ENCODE data around the gene RFX6. TPM values are rescaled to one million over a fixed set of nuclear protein-coding genes. Genes with fewer than 3 reads are reported as not detected.
"Not testable (repeated sequence)": the region's sequence is repeated elsewhere in the genome, so short reads cannot be mapped to it uniquely, and the experiment has no call there.

Gene RFX6
- total RNA-seq: not detected

- Mint-ChIP-seq H3K9me3 (no peaks in the 10 kb centered on the region), H3K36me3 (no peaks in the 10 kb centered on the region), H3K4me3 (no peak within 1 kb of the TSS), H3K4me1 (ENCODE audit: low read depth) (peaks cover 8% of the 10 kb centered on the region), H3K27ac (no peak within 1 kb of the TSS), H3K27me3 (peaks cover 26% of the 10 kb centered on the region)
- intact Hi-C loops (cut with micrococcal nuclease): no loop called here
- DNase-seq: no peak
- POLR2A ChIA-PET: no interaction called here
- CTCF ChIA-PET: interaction anchor here (0.9 kb wide), 1 partner anchor 93 kb away, joined by 3 read pairs; no protein-coding TSS in a partner anchor
Observed at GRCh38 chr6:116876635-116877611, at the start of gene RFX6. RFX6 (plus strand) TSS chr6:116877242; CDS start chr6:116877276, 34 bp downstream.

GRCh38 chr6:116827561-116828240, 49.3 kb upstream of the RFX6 start:
- Mint-ChIP-seq H3K36me3 (no peaks in the 10 kb centered on the region), H3K4me1 (ENCODE audit: low read depth) (no peaks in the 10 kb centered on the region), H3K4me3 (no peak overlapping the region), H3K27ac (no peak overlapping the region), H3K9me3 (peaks cover 5% of the 10 kb centered on the region), H3K27me3 (no peaks in the 10 kb centered on the region)
- ChIA-PET POLR2A (no interaction called here), CTCF (no interaction called here)
- intact Hi-C loops (cut with micrococcal nuclease): no loop called here
- no peak for DNase-seq

GRCh38 chr6:116828983-116829382, 48.1 kb upstream of the RFX6 start, which contains the start of gene GPRC6A:
GPRC6A (minus strand) TSS chr6:116829083; CDS start chr6:116829013, 70 bp downstream.
- no peak within 1 kb of the TSS for H3K27ac Mint-ChIP-seq
- H3K36me3 Mint-ChIP-seq: no peaks in the 10 kb centered on the region
- no peaks in the 10 kb centered on the region for H3K9me3 Mint-ChIP-seq
- H3K4me3 Mint-ChIP-seq: no peak within 1 kb of the TSS
- no peaks in the 10 kb centered on the region for H3K27me3 Mint-ChIP-seq
- H3K4me1 Mint-ChIP-seq (ENCODE audit: low read depth): no peaks in the 10 kb centered on the region
- no peak for DNase-seq
- intact Hi-C loops (cut with micrococcal nuclease): no loop called here
- ChIA-PET POLR2A (no interaction called here), CTCF (no interaction called here)

GRCh38 chr6:116834526-116834925, 42.5 kb upstream of the RFX6 start:
- H3K9me3 Mint-ChIP-seq; H3K27me3 Mint-ChIP-seq; CTCF ChIA-PET; DNase-seq; H3K36me3 Mint-ChIP-seq; intact Hi-C loops (cut with micrococcal nuclease); POLR2A ChIA-PET; H3K27ac Mint-ChIP-seq; H3K4me1 Mint-ChIP-seq (ENCODE audit: low read depth); H3K4me3 Mint-ChIP-seq: not testable (repeated sequence)

- H3K9me3 Mint-ChIP-seq: no peaks in the 10 kb centered on the region
- no peaks in the 10 kb centered on the region for H3K27me3 Mint-ChIP-seq
- no peaks in the 10 kb centered on the region for H3K36me3 Mint-ChIP-seq
- CTCF ChIA-PET: no interaction called here
- no peak overlapping the region for H3K4me3 Mint-ChIP-seq
- POLR2A ChIA-PET: no interaction called here
- no peak for DNase-seq
- H3K27ac Mint-ChIP-seq: no peak overlapping the region
- intact Hi-C loops (cut with micrococcal nuclease): no loop called here
- no peaks in the 10 kb centered on the region for H3K4me1 Mint-ChIP-seq (ENCODE audit: low read depth)
Observed at GRCh38 chr6:116836606-116837342, 40.3 kb upstream of the RFX6 start.

- ChIA-PET CTCF (no interaction called here), POLR2A (no interaction called here)
- Mint-ChIP-seq H3K27me3 (no peaks in the 10 kb centered on the region), H3K36me3 (no peaks in the 10 kb centered on the region), H3K9me3 (no peaks in the 10 kb centered on the region), H3K4me3 (no peak overlapping the region), H3K27ac (no peak overlapping the region), H3K4me1 (ENCODE audit: low read depth) (no peaks in the 10 kb centered on the region)
- intact Hi-C loops (cut with micrococcal nuclease): loop anchor here (10.0 kb wide), 1 partner anchor 265 kb away; the partner anchor contains the start of gene RWDD1
- DNase-seq: no peak
Observed at GRCh38 chr6:116840091-116840490, 37.0 kb upstream of the RFX6 start.

- Mint-ChIP-seq H3K36me3 (no peaks in the 10 kb centered on the region), H3K27me3 (no peaks in the 10 kb centered on the region), H3K27ac (no peak overlapping the region), H3K9me3 (no peaks in the 10 kb centered on the region), H3K4me1 (ENCODE audit: low read depth) (no peaks in the 10 kb centered on the region), H3K4me3 (no peak overlapping the region)
- ChIA-PET POLR2A (no interaction called here), CTCF (no interaction called here)
- intact Hi-C loops (cut with micrococcal nuclease): loop anchor here (10.0 kb wide), 1 partner anchor 268 kb away; the partner anchor contains the start of gene RWDD1
- no peak for DNase-seq
Observed at GRCh38 chr6:116842459-116842858, 34.6 kb upstream of the RFX6 start.

GRCh38 chr6:116847227-116847626, 29.8 kb upstream of the RFX6 start:
- DNase-seq: no peak
- Mint-ChIP-seq H3K27me3 (peaks cover 1% of the 10 kb centered on the region), H3K36me3 (no peaks in the 10 kb centered on the region), H3K4me3 (no peak overlapping the region), H3K4me1 (ENCODE audit: low read depth) (no peaks in the 10 kb centered on the region), H3K27ac (no peak overlapping the region), H3K9me3 (no peaks in the 10 kb centered on the region)
- POLR2A ChIA-PET: no interaction called here
- CTCF ChIA-PET: interaction anchor here (0.8 to 1.0 kb wide), 2 partner anchors 65 to 67 kb away, joined by 3 read pairs; no protein-coding TSS in a partner anchor
- intact Hi-C loops (cut with micrococcal nuclease): loop anchor here (1.0 to 10.0 kb wide), 2 partner anchors 272 to 311 kb away; partner anchors contain the start of gene RWDD1

GRCh38 chr6:116858060-116858459, 19.0 kb upstream of the RFX6 start:
- Mint-ChIP-seq H3K4me1 (ENCODE audit: low read depth) (no peaks in the 10 kb centered on the region), H3K9me3 (peaks cover 25% of the 10 kb centered on the region), H3K36me3 (no peaks in the 10 kb centered on the region), H3K27ac (no peak overlapping the region), H3K4me3 (no peak overlapping the region), H3K27me3 (no peaks in the 10 kb centered on the region)
- DNase-seq: no peak
- POLR2A ChIA-PET: no interaction called here
- intact Hi-C loops (cut with micrococcal nuclease): no loop called here
- CTCF ChIA-PET: no interaction called here

GRCh38 chr6:116859264-116859663, 17.8 kb upstream of the RFX6 start:
- no peak for DNase-seq
- H3K27ac Mint-ChIP-seq: no peak overlapping the region
- H3K4me1 Mint-ChIP-seq (ENCODE audit: low read depth): no peaks in the 10 kb centered on the region
- H3K27me3 Mint-ChIP-seq: no peaks in the 10 kb centered on the region
- peaks cover 20% of the 10 kb centered on the region for H3K9me3 Mint-ChIP-seq
- intact Hi-C loops (cut with micrococcal nuclease): no loop called here
- no peak overlapping the region for H3K4me3 Mint-ChIP-seq
- H3K36me3 Mint-ChIP-seq: no peaks in the 10 kb centered on the region
- ChIA-PET CTCF (no interaction called here), POLR2A (no interaction called here)

GRCh38 chr6:116866281-116866871, 10.7 kb upstream of the RFX6 start:
- Mint-ChIP-seq H3K4me1 (ENCODE audit: low read depth) (no peaks in the 10 kb centered on the region), H3K4me3 (no peak overlapping the region), H3K36me3 (no peaks in the 10 kb centered on the region), H3K27me3 (no peaks in the 10 kb centered on the region), H3K27ac (no peak overlapping the region), H3K9me3 (no peaks in the 10 kb centered on the region)
- no peak for DNase-seq
- POLR2A ChIA-PET: no interaction called here
- CTCF ChIA-PET: no interaction called here
- intact Hi-C loops (cut with micrococcal nuclease): no loop called here

- intact Hi-C loops (cut with micrococcal nuclease): no loop called here
- no peak overlapping the region for H3K4me3 Mint-ChIP-seq
- no peak for DNase-seq
- H3K36me3 Mint-ChIP-seq: no peaks in the 10 kb centered on the region
- H3K27ac Mint-ChIP-seq: no peak overlapping the region
- ChIA-PET POLR2A (no interaction called here), CTCF (no interaction called here)
- peaks cover 22% of the 10 kb centered on the region for H3K27me3 Mint-ChIP-seq
- H3K4me1 Mint-ChIP-seq (ENCODE audit: low read depth): peaks cover 8% of the 10 kb centered on the region
- no peaks in the 10 kb centered on the region for H3K9me3 Mint-ChIP-seq
Observed at GRCh38 chr6:116872771-116873170, 4.3 kb upstream of the RFX6 start.
